ENCODE data around the gene SLC2A9. TPM values are rescaled to one million over a fixed set of nuclear protein-coding genes. Genes with fewer than 3 reads are reported as not detected.

SLC2A9 gene
- total and polyA plus RNA-seq, 2 experiments from 2014 or later, result 6.2 to 7.8 TPM

GRCh38 chr4:9962611-9963314 lies 58.5 kb downstream of the SLC2A9 start:
- H3K9me2 ChIP-seq (replicated peaks; ENCODE audit: insufficient read depth), result no peaks in the 10 kb centered on the region
- no peaks in the 10 kb centered on the region for H3K36me3 ChIP-seq (replicated peaks; ENCODE audit: insufficient read depth, low read depth)
- peak; percentile 1 for DNase-seq (ENCODE audit: low spot score)
- no peaks in the 10 kb centered on the region for H4K20me1 ChIP-seq (ENCODE audit: insufficient read depth, poor library complexity, severe bottlenecking)
- no peak overlapping the region for H3K27ac ChIP-seq
- H2AFZ ChIP-seq, result no peak overlapping the region
- no peaks in the 10 kb centered on the region for H3K79me2 ChIP-seq
- H3K4me1 ChIP-seq (ENCODE audit: insufficient read depth), result no peaks in the 10 kb centered on the region
- H3K27me3 ChIP-seq, result no peaks in the 10 kb centered on the region
- no peaks in the 10 kb centered on the region for H3K9me3 ChIP-seq (ENCODE audit: low read depth)
- H3K4me3 ChIP-seq, result no peak overlapping the region
- WGBS (ENCODE audit: low lambda C conversion rate, missing lambda C conversion rate), result 92% methylated on average over 5 of the region's 5 CpGs
- no peak overlapping the region for H3K4me2 ChIP-seq
- TF ChIP-seq, protein P1, sequence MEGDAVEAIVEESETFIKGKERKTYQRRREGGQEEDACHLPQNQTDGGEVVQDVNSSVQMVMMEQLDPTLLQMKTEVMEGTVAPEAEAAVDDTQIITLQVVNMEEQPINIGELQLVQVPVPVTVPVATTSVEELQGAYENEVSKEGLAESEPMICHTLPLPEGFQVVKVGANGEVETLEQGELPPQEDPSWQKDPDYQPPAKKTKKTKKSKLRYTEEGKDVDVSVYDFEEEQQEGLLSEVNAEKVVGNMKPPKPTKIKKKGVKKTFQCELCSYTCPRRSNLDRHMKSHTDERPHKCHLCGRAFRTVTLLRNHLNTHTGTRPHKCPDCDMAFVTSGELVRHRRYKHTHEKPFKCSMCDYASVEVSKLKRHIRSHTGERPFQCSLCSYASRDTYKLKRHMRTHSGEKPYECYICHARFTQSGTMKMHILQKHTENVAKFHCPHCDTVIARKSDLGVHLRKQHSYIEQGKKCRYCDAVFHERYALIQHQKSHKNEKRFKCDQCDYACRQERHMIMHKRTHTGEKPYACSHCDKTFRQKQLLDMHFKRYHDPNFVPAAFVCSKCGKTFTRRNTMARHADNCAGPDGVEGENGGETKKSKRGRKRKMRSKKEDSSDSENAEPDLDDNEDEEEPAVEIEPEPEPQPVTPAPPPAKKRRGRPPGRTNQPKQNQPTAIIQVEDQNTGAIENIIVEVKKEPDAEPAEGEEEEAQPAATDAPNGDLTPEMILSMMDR (IDR thresholded peaks at IDR 0.05; ENCODE audit: poor library complexity), result no peak
- TF ChIP-seq EZH2phosphoT487 (IDR thresholded peaks at IDR 0.05; ENCODE audit: low read depth, severe bottlenecking, unreplicated experiment), result no peak
- TF ChIP-seq EZH2 (IDR thresholded peaks at IDR 0.05; ENCODE audit: borderline replicate concordance), result no peak

GRCh38 chr4:9954468-9954867 lies 66.8 kb downstream of the SLC2A9 start:
- no peaks in the 10 kb centered on the region for H3K9me2 ChIP-seq (replicated peaks; ENCODE audit: insufficient read depth)
- no peaks in the 10 kb centered on the region for H3K9me3 ChIP-seq (ENCODE audit: low read depth)
- H3K36me3 ChIP-seq (replicated peaks; ENCODE audit: insufficient read depth, low read depth), result no peaks in the 10 kb centered on the region
- no peaks in the 10 kb centered on the region for H4K20me1 ChIP-seq (ENCODE audit: insufficient read depth, poor library complexity, severe bottlenecking)
- H3K4me1 ChIP-seq (ENCODE audit: insufficient read depth), result no peaks in the 10 kb centered on the region
- no peak for DNase-seq (ENCODE audit: low spot score)
- H3K79me2 ChIP-seq, result no peaks in the 10 kb centered on the region
- TF ChIP-seq EZH2 (IDR thresholded peaks at IDR 0.05; ENCODE audit: borderline replicate concordance) (no peak), EZH2phosphoT487 (IDR thresholded peaks at IDR 0.05; ENCODE audit: low read depth, severe bottlenecking, unreplicated experiment) (no peak)
- TF ChIP-seq, protein P1 (IDR thresholded peaks at IDR 0.05; ENCODE audit: poor library complexity), result no peak
- no peak overlapping the region for H3K4me2 ChIP-seq
- H3K27me3 ChIP-seq, result no peaks in the 10 kb centered on the region
- H3K27ac ChIP-seq, result no peak overlapping the region
- WGBS (ENCODE audit: low lambda C conversion rate, missing lambda C conversion rate), result 98% methylated on average over 3 of the region's 3 CpGs
- no peak overlapping the region for H2AFZ ChIP-seq
- no peak overlapping the region for H3K4me3 ChIP-seq

GRCh38 chr4:9953089-9953488 lies 68.2 kb downstream of the SLC2A9 start:
- no peaks in the 10 kb centered on the region for H3K4me1 ChIP-seq (ENCODE audit: insufficient read depth)

More at GRCh38 chr4:9953089-9953488, 68.2 kb downstream of the SLC2A9 start:
- Histone ChIP-seq H3K9me3 (ENCODE audit: low read depth) (no peaks in the 10 kb centered on the region), H3K36me3 (replicated peaks; ENCODE audit: insufficient read depth, low read depth) (no peaks in the 10 kb centered on the region), H2AFZ (no peak overlapping the region), H3K27ac (no peak overlapping the region), H3K79me2 (no peaks in the 10 kb centered on the region), H3K4me3 (no peak overlapping the region), H3K9me2 (replicated peaks; ENCODE audit: insufficient read depth) (no peaks in the 10 kb centered on the region), H3K4me2 (no peak overlapping the region), H4K20me1 (ENCODE audit: insufficient read depth, poor library complexity, severe bottlenecking) (no peaks in the 10 kb centered on the region), H3K27me3 (no peaks in the 10 kb centered on the region)
- WGBS (ENCODE audit: low lambda C conversion rate, missing lambda C conversion rate), result 93% methylated on average over 4 of the region's 4 CpGs
- DNase-seq (ENCODE audit: low spot score), result no peak
- TF ChIP-seq EZH2 (IDR thresholded peaks at IDR 0.05; ENCODE audit: borderline replicate concordance), result no peak
- TF ChIP-seq, protein P1 (IDR thresholded peaks at IDR 0.05; ENCODE audit: poor library complexity), result no peak
- TF ChIP-seq EZH2phosphoT487 (IDR thresholded peaks at IDR 0.05; ENCODE audit: low read depth, severe bottlenecking, unreplicated experiment), result no peak

All from hepatocyte (in vitro differentiated cells).